Stimulated activated naive CD4-positive, alpha-beta T cell treated with Interleukin-2 at 50 U/mL for 16 hours (primary cell): Measurements from ENCODE around the gene NRN1L.
"Not testable (repeated sequence)": the region's sequence is repeated elsewhere in the genome, so short reads cannot be mapped to it uniquely, and the experiment has no call there.

ENCODE experiments used
- DNase-seq: peaks from one replicate; lab custom pipeline; 2025; lab: John Stamatoyannopoulos, UW

NRN1L gene

DNA sequence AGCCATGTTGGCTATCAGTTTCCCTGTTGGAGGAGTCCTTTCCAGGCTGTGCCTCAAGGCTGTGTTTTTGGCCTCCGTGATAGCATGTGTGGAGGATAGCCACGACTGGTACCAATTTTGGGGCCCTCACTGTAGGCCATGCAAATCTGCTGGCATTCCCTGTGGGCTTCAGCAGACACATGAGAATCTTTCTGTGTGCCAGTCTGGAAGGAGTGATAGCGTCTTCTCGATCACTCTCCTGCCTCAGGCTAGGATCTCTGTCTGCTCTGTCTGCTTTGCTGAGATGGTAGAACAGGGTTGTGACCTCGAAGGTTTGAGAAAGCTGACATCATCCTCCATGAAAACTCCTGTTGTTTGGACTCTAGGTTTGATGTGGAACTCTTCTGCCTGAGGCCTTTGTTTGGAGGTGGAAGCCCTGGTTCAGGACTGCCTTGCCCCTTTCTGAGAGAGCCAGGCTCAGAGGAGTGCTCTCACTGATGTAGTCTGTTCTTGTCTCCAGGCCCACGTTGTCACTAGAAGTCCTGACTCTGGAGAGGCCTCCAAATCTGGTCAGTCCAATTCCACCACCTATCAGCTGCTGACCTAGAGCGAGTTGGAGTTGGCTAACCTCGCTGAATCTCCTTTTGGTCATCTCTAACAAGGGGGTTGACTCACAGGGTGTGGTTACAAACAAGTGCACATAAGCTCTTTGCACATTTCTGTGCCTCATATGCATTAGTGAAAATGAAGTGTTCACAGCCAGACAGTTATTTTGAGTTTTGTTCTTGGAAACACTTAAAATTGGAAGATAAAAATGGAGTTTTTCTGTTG, 23.9 kb upstream of the NRN1L start:
- no peak for DNase-seq

DNA sequence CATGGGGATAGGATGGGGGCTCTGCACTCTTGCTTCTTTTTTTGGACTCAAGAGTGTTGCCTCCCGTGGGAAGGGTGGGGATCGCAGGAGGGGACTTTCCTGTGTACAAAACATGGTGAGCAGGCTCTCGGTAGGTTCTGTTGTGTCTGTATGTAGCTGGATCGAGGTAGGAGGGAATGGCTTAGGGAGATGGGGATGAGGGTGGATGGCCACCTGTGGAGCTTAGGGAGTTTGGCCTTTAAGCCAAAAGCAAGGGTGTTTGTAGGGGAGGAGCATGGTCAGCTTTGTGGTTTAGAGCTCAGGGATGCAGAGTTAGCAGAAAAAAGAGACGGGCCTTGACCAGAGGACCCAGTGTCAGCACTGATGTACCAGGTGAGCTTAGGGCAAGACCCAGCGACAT, 22.8 kb upstream of the NRN1L start:
- no peak for DNase-seq

DNA sequence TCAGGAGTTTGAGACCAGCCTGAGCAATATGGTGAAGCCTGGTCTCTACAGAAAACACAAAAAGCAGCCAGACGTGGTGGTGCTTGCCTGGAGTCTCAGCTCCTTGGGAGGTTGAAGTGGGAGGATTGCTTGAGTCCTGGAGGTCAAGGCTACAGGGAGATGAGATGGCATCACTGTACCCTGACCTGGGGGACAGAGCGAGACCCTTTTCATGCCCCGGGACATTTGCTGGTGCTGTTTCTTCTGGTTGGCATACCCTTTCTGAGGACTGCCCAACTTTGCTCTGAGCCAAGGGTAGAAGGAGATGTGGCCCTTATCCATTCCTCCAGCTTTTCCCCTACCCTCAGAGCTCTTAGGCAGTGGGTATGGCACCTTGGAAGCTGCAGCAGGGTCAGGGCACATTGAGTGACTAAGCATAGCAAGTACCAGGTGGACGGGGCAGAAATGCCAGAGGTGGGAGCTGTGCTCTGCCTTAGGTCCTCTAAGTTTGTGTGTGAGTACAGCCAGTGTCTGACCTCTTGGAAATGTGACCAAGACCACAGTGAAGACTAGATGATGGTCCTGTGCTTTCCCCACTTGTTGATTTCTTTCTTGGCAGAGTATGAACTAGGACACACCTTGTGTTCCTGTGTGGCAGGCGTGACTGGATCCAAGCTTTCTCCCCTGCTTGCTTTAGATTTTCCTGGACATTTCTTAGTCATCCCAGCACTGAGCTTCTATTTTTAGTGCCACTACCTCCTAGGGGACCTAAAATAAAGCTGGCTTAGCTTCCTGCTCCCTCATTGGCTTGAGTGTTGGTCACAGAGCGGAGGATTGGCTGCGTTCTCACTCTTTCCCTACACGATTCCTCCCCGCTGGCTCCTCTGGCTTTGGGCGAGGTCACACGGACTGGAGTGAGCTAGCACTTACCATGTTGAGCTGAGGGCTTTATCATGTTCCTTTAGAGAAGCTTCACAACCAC, 21.8 kb upstream of the NRN1L start:
- DNase-seq: no peak

DNA sequence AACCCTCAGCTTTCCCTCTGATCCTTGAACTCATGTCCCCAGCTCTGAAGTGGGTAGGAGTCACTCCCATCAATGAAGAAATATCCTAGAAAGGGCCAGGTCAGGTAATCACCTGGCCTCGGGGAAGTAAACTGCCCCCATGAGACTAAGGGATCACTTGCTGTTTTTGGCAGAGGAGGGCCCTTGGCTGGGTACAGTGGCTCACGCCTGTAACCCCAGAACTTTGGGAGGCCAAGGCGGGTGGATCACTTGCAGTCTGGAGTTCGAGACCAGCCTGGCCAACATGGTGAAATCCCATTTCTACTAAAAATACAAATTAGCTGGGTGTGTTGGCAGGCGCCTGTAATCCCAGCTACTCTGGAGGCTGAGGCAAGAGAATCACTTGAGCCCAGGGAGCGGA, 20.6 kb upstream of the NRN1L start:
- not testable (repeated sequence) for DNase-seq

DNA sequence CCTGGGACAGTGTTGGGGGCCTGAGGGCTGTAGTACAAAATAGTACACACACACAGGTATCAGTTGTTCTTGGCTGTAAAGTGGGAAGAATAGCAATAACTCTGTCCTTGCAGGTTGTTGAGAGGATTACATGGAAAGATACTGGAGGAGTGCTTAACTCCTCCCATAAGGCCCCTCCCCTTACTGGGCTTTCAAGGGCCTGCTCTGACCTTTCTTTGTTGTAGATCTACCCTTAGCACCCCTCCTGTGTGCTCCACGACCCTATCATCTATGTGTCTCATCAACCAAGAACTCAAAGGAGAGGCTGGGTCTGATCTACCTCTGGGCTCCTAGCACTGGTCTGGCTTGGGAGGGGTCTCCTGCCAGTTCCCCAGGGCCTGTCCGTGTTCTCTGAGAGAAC, 20.1 kb upstream of the NRN1L start:
- no peak for DNase-seq

DNA sequence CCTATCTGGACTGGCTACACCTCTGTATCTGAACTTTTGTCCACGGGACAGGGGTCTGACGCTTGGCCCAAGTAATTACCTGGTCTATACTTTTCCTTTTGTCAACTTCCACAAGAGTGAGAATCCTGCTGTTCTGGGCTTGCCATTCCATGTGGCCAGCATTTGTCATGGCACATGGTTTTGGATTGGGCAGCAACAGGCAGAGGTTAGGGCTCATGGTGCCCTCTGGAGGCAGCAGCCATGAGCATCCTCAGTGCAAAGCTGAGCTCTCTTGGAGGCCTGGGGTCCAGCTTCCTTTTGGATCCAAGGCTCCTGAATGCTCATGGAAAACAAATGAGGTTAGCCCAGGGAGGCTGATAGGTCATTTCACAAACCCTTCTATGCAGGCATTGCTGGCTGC, 19.4 kb upstream of the NRN1L start:
- DNase-seq: no peak

DNA sequence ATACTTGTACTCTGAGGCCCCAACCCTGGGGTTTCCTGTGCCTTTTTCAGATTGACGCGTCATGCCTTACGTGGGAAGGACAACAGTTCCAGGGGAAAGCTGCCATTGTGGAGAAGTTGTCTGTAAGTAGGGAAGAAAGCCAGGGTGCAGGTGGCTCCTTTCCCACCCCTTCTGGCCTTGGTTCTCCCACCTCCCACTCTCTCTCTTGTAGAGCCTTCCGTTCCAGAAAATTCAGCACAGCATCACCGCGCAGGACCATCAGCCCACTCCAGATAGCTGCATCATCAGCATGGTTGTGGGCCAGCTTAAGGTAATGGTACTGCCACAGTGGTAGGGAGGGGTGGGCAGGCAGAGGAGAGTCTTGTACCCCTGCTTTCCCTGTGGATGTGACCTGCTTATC, 16.4 kb upstream of the NRN1L start:
- no peak for DNase-seq

DNA sequence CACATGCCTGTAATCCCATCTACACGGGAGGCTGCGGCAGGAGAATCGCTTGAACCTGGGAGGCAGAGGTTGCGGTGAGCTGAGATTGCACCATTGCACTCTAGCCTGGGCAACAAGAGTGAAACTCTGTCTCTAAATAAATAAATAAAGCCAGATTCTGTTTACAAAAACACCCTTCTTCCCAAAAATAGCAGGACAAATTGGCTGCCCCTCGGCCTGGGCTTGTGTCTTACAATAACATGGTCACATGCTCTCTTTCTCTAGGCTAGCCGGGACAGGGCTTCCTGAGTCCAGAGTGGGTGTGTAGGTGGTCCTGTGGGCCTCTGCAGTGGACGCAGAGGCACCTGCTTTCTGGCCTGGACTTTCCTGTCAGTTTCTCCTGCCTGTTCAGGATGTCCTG, 15.0 kb upstream of the NRN1L start:
- DNase-seq: no peak

DNA sequence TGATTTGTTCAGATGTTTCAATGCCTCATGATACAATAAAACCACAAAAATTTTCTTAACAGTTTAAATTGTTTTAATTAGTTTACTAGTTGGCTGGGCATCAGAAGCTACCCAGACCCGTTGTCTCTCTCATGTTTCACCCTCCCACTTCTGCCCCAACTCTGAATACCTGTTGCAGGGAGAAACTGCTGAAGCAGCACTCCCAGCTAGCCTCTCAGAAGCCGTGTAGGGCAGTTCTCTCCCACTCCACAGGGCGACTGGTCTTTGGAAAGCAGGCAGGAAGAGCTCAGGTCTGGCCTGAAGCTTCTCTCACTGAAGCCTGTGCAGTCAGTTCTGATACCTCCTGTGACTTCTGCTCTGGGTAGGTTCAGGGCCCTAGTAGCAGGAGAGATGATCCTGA, 13.4 kb upstream of the NRN1L start:
- DNase-seq: no peak

DNA sequence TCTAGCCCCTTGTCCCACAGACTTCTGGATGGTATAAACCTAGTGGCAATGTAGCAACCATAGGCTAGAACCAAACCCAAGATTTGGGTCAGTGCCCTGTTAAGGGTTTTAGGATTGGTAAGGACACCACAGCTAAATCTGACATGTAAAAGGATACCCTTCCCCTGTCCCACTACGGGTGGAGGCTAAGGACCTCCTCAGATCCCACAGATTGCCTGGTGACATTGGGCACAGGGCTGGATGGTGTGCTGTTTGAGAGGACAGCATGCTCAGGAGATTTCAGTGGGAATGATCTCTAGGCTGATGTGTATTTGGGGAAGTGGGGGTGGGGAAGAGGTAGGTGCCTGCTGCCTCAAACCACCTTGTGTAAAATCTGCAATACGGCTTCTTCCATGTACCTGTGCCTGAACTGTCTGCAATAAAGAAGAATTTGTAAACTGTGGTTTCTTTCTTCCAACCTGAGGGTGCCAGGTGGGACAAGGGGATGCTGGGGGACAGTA, 12.5 kb upstream of the NRN1L start:
- DNase-seq: no peak

DNA sequence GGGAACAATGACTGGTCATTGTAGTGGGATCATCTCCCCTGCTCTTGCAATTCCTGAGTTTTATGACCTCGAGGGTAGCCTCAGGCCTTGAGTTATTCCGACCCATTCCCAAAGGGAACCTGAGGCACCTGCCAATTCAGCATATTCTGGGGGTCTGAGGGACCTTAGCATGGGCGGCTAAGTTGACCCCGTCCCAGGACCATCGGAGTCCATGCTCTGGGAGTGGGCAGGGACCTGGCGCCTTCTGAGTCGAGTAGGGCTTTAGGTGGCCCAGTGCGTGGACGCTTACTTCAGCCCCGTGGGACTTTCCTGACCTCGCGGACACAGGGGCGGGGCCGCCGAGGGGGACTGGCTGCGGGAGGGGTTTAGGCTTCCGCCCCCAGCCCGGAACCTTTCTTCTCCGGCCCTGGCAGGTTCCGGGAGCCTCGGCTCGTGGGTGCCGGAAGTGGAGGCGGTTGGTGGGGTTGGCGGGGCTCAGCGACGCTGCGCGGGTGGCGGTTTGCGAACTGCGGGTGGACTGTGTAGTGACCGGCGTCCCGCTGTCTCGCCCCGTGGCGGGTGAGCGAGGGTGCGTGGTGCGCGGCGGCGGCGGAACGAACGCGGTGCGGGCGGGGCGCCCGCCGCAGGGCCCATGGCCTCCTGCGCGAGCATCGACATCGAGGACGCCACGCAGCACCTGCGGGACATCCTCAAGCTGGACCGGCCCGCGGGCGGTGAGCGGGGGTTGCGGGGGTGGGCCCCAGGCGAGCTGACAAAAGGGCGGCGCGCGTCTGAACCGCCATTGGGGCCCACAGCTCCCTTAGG, 11.9 kb upstream of the NRN1L start, which contains the start of gene EDC4:
Gene EDC4, plus strand, starts transcription at position 422 of the 804 bp plus-strand sequence. Its CDS starts 210 bp downstream, at position 632.
- peak; percentile 85 for DNase-seq

DNA sequence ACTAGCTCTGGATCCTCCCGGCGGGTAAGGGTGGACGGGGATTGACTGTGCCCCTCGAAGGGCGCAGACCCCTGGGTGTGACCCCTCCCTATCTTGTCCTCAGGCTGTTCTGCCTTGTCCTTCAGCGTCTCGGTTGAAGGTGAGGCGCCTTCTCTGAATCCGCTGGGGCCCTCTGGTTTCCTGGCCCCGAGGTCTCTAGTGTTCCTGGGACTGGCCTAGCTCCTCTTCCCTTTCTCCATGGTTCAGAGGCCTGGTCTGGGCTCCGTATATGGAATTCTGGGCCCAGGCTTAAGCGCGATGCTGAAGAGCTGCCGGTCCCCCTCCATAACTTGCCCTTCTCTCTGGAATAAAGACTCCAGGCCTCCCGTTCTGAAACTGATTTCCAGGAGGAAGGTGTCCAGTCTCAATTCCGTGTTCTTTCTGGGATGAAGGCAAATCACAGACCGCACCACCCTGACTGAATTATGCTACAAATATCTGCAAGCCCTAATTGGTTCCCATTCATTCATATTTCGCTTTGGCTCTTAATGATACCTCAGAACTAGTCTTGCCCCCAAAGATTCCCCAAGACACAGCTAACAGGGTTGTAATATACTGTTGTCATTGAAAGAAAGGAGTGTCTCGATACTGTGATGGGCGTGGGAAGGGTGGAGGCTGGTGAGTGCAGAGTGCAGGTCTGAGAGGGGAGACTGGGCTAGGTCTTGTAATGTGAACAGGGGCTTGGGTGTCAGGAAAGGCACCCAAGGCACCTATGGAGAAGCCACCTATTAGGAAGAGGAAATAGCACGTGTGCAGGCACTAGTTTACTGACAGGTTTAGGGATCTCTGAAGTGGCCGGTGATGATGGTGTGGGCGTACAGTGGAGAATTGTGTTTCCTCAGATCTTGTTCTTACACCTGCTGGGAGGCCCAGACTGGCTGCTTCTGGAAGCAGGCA, 11.0 kb upstream of the NRN1L start:
- no peak for DNase-seq

DNA sequence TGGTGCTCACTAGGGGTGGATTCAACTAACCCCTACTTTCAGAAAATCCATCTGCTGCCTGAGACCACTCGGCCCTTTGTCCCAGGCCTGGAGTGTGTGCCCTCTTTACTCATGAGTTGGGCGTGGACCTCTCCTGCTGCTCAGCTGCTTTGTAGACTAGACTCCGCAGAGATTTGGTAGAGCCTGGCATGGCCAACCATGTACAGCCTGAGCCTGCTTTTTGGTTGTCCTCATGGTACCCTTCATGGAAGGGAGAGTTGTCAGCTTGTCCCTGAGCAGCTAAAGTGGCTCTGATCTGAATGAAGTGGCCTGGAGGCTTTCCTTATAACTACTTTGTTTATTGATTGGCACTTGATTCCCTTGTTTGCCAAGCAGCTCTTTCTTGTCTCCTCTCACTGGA, 10.3 kb upstream of the NRN1L start:
- DNase-seq: no peak

DNA sequence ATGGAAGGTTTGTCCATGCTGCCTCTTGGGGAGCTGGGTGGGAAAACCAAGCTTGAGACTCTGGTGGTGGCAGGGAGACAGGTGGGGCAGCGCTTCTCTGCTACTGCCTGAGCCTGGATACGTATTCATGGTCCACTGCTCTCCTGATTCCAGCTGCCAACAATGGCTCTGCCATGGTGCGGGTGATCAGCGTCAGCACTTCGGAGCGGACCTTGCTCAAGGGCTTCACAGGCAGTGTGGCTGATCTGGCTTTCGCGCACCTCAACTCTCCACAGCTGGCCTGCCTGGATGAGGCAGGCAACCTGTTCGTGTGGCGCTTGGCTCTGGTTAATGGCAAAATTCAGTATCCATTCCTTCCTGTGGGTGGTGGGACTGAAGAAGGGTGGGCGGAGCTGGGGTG, 7.6 kb upstream of the NRN1L start:
- DNase-seq: no peak

DNA sequence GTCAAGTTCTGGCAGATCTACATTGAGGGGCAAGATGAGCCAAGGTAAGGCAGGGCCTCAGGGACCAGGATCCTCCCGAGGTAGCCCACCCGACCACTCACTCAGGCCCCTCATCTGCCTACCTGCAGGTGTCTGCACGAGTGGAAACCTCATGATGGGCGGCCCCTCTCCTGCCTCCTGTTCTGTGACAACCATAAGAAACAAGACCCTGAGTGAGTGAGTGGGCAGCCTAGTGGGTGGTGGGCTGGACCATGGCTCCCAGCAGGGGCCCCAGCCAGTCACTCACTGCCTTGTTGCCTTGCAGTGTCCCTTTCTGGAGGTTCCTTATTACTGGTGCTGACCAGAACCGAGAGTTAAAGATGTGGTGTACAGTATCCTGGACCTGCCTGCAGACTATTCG, 6.5 kb upstream of the NRN1L start:
- no peak for DNase-seq

DNA sequence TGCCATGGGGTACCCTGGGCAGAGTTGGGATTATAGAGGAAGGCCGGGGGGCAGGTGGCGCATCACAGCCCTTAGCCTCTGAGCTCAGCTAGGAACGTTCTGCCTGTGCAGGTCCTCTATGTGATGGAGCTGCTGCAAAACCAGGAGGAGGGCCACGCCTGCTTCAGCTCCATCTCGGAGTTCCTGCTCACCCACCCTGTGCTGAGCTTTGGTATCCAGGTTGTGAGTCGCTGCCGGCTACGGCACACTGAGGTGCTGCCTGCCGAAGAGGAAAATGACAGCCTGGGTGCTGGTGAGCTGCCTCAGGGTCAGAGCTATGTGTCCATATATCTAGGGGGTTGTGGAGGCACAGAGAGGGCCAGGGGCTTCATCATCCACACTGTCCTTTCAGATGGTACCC, 5.8 kb upstream of the NRN1L start:
- no peak for DNase-seq

DNA sequence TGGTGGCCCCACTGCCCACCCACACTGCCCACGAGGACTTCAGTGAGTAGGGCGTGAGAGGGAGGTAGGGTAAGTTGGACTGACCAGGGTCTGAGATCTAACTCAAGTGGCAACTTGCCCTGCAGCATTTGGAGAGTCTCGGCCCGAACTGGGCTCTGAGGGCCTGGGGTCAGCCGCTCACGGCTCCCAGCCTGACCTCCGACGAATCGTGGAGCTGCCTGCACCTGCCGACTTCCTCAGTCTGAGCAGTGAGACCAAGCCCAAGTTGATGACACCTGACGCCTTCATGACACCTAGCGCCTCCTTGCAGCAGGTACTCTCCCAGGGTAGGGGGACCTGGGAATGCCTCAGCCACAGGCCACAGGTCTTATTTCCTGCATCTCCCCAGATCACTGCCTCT, 5.2 kb upstream of the NRN1L start:
- DNase-seq: no peak

DNA sequence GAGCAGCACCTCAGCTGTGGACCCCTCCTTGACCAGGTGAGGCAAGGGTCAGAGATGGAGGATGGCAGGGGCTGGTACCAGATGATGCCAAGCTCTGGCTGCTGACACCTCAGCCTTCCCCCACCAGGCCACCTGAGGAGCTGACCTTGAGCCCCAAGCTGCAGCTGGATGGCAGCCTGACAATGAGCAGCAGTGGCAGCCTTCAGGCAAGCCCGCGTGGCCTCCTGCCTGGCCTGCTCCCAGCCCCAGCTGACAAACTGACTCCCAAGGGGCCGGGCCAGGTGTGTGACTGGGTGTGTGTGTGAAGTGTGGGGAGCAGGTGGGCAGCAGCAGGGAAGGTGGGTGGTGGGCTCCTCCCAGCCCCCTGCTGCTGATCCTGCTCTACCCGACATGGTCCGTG, 4.7 kb upstream of the NRN1L start:
- DNase-seq: no peak

DNA sequence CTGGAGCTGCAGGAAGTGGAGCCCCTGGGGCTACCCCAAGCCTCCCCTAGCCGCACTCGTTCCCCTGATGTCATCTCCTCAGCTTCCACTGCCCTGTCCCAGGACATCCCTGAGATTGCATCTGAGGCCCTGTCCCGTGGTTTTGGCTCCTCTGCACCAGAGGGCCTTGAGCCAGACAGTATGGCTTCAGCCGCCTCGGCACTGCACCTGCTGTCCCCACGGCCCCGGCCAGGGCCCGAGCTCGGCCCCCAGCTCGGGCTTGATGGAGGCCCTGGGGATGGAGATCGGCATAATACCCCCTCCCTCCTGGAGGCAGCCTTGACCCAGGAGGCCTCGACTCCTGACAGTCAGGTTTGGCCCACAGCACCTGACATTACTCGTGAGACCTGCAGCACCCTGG, 4.1 kb upstream of the NRN1L start:
- DNase-seq: no peak

DNA sequence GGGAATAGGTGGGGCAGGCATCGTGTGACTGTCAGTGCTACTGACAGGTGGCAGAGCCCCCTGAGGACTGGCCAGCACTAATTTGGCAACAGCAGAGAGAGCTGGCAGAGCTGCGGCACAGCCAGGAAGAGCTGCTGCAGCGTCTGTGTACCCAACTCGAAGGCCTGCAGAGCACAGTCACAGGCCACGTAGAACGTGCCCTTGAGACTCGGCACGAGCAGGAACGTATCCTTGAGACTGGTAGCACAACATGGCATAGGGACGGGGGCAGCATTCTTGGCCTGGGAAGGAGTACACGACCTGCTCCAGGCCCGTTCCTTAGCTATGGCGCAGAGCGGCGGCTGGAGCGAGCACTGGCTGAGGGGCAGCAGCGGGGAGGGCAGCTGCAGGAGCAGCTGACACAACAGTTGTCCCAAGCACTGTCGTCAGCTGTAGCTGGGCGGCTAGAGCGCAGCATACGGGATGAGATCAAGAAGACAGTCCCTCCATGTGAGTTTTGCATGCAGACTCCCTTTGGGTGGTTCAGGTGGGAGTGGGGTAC, 3.0 kb upstream of the NRN1L start:
- DNase-seq: no peak
